T-helper 9 cell (primary cell): Measurements from ENCODE around the gene CCDC102B.
"Not testable (repeated sequence)": the region's sequence is repeated elsewhere in the genome, so short reads cannot be mapped to it uniquely, and the experiment has no call there.

Experiments used
- DNase-seq: peaks from one replicate; pipeline ENCODE4 v3.0.0-alpha.2; 2020

Gene CCDC102B

DNA sequence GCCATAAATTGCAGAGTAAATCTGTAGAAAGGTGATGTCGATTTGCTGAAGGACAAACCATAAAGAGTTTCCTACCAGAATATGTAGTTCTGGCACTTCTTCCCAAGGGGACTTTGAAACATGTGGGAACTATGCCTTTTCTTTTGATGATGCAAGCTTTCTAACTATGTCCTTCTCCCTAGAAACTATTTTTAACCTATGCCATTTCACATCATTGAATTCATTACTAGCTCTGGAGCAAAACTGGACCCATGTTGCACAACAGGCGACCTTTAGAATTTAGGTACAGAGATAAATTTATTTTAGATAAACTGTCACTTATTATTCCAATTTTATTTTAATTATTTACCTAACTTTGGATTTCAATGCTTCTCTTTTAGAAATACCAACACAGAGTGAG is 186.5 kb downstream of the CCDC102B start:
- DNase-seq, result no peak

DNA sequence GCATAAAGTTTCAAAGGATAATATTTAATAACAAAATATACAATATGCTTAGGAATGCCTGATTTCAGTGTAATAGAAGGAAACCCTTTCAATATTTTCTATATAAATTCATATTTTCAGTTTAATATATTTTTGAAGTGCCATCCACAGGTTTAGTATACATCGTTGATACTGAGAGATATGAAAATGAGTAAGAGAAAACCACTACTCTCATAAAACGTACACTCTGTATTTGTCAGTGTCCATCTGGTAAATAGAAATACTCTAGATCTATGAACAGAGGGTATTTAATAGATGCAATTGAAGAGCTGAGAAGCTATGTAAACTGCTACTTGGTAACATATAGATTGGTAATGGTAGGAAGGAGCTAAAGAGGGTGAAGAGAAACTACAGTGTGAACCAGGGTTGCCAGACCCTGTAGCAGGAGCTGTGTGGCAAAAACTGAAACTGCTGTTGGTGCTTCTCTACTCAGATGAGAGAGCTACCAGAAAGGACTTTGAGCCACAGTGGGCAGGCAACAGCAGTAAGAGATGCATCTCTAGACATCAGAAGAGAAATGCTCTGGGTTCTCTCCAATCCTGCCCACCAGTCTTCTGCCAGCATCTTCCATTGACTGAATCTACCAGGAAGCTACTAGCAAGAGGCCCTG is 187.4 kb downstream of the CCDC102B start:
- no peak for DNase-seq

DNA sequence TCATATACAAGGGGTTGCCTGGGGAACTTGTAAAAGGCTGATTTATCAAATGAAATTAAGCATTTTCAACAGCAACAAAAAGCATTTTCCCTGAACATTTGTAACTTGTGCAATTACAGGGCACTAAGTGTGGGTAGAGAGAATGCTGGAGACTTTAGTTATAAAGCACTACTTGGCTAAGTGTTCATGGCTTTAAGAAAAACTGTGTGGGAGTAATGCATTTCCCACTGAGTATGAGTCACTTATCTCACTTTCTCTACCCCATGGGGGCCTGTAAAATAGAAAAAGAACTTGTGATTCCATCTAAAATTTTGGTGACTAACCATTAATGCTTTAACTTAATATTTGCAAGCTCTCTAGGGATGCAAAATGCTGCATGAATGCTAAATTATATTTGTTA is 193.4 kb downstream of the CCDC102B start:
- DNase-seq, result no peak

DNA sequence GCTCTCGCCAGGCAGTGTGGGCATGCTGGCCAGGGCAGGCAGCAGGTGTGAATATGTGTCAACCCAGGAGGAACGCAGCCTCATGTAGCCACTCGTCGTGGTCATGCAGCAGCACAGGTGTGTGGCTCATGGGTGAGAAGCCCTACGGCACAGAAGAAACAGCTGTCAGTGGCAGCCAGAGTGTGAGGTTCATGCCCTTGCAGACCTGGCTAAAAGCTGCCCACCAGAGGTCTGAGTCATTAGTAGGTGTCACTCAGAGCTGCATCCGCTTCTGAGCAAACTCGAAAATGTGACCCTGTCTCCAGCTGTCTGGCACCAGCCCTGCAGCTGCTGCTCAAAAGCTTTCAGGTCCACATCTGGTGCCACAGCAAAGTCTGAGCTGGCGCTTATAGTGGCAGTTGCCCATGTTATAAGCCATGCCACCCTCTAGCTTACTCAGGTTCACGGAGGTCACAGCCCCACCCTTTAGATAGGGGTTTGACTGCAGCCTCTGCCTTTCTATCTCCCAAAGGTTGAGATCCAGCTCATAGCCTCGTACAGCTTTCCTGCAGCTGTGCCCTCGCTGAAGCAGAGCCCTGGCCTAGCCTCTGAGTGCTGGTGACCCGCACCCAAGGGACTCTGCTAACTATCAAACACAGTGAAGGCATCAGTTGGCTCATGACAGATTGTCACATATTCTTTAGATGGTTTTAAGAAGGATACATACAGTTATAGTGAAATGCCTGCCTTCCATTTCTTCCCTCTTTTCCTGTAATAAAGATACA is 195.0 kb downstream of the CCDC102B start:
- DNase-seq, result no peak

DNA sequence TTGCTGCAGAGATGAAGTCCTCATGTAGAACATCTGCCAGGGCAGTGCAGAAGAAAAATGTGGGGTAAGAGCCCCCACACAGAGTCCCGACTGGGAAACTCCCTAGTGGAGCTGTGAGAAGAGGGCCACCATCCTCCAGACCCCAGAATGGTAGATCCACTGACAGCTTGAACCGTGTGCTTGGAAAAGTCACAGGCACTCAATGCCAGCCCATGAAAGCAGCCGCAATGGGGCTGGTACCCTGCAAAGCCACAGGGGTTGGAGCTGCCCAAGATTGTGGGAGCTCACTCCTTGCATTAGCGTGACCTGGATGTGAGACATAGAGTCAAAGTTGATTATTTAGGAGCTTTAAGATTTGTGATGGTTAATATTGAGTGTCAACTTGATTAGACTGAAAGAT is 197.8 kb downstream of the CCDC102B start:
- DNase-seq, result no peak

DNA sequence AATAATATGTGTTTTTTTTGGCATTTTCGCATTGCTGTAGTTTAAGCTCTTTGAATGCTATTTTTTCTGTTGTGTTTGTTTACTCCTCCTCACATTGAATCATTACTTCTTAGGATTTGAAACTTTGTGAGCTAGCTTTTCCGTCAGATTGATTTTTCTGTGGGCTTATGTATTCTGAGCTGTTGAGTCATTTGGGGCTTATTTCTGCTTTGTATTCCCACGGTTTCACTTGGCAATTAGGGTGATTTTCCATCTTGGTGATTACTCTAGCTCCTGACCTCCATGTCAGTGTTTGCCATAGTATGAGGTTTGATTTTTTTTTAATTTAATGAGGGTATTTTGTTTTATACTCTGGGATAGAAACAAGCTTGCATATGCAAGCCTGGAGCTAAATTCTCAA is 200.0 kb downstream of the CCDC102B start:
- no peak for DNase-seq

DNA sequence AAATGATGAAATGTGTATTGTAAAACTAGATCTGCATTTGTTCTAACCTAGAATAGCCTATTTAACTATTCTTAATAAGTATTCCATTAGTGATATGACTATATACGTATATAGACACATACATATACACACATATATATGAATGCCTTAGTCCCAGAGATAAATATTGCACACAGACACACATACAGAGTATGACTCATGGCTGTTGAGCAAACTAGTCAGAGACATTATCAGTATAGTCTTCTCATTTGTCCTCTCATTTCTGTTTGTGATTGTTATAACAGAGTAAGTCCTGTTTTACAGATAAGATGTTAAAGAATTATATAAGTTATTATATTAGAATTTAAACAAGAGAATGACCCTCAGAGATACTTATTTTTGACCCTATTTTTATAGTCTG is 202.5 kb downstream of the CCDC102B start:
- no peak for DNase-seq

DNA sequence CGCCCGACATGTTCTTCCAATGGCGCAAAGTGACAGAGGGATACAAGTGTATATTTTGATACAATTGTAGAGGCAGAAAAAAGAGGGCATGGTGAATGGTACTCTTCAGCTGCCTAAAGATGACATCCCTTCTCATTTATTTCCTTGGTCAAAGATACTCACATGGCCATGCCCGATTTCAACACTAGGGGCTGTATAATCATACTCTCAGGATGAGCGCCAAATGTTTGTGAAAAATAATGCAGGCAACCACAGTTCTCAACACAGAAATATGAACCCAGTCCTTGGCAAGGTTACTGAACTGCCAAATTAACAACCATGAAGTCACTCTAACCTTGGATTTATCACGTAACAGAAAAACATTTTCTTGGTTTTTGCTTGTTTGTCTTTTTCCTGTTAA is 204.4 kb downstream of the CCDC102B start:
- no peak for DNase-seq

DNA sequence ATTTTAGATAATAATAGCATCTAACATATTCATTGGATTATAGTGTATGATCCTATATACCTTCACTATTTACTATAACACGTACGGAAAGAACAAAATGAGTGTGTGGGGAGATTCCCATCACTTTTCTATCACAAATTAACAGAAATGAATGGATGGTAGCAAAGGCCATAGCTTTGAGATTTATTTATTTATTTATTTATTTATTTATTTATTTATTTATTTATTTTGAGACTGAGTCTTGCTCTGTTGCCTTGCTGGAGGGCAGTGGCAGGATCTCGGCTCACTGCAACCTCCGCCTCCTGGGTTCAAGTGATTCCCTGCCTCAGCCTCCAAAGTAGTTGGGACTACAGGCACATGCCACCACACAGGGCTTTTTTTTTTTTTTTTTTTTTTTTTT is 208.3 kb downstream of the CCDC102B start:
- not testable (repeated sequence) for DNase-seq

DNA sequence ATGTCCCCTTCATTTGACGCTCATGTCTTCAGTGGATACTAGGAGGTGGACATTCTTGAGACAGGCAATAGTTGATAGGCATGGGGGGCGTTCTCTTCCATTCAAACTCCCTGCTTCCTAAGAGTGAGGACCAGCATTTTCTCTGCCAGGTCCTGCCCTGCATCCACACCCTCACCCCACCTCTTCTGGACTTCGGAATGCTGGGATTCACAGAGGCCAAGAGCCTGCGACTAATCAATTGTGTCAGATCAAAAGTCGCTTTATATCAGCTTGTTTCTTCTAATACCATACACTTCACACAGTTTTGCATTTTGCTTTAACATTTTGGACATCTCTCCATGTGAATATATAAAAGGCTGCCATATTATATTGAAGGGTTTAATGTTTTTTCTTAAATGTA is 210.7 kb downstream of the CCDC102B start:
- DNase-seq, result no peak

DNA sequence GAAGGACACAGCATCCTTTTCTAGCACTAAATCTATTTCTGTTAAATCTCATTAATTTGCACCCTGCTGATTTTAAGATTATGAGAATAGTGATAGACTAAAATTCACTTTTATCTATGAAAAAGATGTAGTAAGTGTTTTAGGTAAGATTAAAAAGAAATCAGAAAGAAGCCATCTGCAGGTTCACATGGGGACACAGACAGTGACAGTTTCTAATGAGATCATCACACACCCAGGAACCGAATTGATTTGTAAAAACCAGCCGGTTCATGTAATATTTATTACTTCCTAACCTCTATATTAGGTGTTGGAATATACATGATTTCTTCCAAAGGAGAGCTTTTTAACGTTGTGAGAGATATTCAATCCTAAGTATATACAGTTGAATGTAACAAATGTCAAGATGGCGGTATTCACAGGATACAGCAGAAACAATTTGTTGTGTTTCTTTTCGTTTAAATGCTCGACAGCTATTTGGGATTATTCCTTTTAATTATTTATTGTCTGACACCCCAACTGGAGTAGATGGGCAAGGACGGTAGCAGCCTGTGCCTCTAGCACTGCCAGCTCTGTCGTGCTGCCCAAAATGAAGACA is 223.4 kb downstream of the CCDC102B start:
- no peak for DNase-seq

DNA sequence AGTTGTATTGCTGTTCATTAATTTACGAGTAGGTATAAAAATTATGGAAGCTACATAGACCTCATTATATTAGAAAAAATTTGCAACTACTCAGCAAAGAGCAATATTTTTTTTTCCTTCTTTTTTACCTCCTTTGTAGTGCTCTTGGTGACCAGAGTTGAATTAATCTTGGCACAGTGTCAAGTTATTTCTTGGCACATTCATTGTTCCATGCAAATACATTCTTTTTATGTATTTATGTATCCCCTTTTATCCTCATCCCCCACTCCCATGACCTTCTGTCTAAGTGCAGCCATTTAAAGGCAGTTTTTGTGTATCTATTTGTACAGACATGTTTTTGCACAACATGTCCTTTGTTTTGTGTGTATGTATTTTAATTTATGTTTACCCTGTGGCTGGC is 224.5 kb downstream of the CCDC102B start:
- DNase-seq, result no peak

DNA sequence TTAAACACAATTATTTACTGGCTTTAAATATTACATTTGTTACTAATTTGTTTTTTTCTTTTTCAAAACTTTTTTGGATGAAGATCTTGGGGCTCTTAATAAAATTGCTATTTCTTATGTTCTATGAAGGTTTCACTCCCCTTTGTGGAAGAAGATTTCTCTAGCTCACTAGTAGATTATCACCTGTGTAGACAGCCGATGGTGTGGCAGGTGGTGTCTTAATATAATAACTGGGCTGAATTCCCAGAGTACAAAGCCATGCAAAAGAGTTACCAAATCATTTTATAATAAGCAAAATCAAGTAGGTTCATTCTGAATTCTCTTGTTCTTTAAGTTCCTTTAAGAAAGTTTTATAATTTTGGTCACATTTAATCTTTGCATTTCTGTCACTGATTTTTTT is 233.7 kb downstream of the CCDC102B start:
- no peak for DNase-seq

DNA sequence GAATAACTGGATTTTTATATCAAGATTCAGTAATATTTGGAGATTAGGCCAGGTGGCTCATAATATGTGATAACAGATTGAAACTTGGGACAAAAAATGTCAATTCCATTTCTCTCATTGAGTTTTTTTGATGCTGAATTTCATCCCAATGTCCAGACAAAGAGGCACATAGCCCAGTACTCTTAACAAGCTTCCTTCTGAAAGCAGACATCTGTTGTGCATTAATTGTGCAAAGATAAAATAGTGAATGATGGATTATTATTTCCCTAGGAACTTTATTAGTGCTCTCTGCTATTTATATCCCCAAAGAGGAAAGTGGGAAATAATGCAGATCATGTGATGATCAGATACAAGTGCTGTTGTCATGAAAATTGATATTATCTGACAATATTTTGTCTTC is 234.1 kb downstream of the CCDC102B start:
- DNase-seq, result no peak

DNA sequence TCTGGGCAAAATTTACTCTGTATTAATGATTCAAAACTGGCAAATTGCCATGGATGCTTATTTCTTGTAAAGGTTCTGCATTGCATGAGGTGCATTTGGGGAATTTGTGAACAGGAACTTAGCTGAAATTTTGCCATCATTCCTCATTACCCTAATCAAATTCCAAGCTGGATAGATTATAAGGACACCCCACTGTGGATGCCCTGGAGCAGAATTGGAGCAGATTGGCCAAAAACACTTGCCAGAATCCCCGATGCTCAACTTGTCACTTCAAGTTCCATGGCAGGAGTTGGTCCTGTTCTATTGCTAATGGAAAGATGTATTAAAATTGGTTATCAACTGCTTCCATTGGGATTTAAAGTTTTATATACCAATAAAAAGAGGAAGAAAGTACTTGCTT is 237.9 kb downstream of the CCDC102B start:
- no peak for DNase-seq

DNA sequence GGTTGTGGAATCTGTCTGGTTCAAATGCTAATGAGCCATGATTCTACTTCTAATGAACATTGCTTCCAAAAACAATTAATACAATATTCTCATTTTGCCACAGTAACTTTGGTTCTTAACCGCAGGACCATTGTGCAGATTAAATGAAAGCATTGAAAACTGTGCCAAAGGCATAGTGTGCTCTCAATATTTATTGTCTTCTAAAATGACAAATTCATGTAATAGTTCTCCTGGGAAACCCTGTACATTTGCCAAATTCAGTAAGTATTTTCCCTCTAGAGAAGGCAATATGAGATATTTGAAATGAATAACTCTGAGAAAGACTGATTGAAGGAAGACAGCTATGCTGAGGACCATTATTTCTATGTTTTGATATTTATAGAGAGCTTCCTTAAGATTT is 246.3 kb downstream of the CCDC102B start:
- DNase-seq, result no peak

DNA sequence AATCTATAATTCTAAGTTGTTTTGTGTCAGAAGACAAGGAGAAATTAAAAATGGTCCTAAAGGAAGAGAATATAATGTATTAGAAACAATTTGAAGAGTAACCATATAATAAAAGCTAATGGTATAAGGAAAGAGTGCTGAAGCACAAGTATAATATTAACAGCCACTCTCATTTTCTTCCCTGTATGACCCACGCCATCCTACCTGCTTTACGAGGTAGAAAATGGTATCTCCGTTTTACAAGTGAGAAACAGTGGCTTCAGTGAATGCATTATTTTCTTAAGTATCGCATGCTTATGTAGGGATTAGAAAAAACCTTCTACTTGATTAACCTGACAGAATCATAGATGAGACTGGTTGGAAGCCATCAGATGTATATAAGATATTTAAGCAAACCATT is 266.2 kb downstream of the CCDC102B start:
- no peak for DNase-seq

DNA sequence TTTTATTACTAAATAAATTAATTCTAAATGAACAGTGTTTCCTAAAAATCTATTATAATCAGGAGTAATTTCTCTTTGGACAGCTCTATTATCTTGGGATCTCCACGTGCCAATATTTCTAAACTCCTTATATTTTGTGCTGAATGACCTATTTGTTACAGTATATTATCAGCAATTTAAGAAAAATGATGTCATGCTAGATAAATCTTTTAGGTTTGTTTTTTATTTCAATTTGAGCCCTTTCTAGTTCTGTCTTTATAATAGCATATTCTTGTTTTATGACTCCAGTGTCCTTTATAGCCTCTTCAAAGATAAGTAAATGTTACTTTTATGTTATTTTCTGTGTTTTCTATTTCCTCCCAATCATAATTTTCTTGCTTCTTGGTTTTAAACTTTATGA is 269.2 kb downstream of the CCDC102B start:
- no peak for DNase-seq

DNA sequence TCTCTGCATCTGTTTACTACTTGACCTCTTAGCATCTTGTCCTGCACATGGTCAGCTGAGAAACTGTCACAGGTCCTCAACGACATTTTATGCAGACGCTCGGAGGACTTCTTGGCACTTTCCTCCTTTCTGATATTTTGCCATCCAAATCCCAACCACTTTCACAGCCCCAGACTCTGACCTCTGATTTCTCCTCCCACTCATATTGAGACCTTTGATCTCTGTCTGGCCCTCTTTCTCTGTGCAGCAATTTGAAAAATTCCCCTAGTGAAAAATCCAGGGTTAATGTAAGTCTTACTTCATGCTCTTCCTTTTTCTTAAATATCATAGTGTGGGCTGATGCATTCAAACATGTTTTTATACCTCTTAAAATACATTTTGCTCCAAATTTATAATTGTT is 273.8 kb downstream of the CCDC102B start:
- no peak for DNase-seq

DNA sequence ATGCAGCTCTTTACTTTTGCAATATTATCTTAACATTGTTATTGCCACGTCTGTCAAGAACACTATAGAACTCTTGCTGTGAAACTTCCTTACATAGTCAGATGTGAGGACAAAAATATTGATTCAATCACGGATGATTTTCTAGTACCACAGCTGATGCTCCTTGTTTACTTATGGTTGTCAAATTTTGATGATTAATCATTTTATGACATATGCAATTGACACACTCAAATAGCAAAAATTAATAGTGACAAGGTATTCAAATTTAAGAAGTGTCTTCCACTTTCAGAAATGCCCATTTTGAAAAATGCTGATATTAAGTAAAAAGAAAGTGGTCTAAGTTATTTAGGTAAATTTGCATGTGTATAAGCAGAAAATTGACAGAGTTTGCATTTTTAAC is 284.0 kb downstream of the CCDC102B start:
- no peak for DNase-seq

DNA sequence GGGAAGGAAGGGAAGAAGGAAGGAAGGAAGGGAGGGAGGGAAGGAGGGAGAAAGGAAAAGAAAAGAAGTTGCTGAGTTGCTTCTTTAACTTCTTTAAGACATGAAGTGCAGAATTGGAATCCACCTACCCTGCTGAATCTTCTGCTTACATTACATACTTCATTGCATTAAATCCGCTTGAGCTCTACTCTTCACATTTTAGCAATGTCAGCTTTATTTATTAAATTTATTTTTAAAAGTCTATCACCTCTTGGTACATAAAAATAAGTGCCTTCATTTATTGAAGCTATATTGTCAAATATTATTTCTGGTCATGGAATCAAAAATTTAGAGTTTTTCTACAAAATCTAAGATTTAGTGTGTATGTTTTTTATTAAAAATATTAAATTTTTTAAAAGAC is 284.6 kb downstream of the CCDC102B start:
- no peak for DNase-seq

DNA sequence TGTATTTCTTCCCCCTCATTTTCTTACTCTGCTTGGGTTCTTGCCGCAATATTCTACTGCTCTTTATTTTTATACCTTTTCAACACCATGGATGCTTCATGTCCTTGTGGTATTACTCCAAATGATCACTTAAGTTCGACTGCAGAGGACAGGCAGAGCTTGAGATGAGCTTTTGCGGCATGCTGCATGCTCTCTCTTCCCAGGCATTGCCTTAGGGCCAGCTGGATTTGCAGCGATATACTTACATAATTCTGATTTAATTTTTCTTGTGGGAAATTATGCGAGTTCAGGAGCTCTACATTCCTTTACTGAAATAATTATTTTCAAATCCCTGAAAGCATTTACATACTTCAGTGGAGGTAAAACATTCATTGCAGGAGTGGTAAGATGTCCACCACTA is 288.1 kb downstream of the CCDC102B start:
- no peak for DNase-seq

DNA sequence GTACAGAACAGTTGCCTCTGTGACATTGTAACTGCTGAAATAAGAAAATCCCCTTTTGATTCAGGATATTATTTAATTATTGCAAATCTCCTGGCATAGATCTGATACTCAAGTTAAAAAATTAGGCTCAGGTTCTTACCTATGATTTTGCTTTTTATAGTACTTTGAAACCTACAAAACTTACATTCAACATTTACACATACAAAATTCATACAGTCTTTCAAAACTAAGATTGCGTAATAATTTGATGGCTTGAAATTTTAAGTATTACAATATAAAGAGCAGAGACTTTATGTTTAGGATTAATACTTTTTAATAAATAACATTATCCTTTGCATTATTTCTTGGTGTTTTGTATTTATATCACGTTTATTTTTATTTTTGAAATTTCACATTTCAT is 291.1 kb downstream of the CCDC102B start:
- no peak for DNase-seq

DNA sequence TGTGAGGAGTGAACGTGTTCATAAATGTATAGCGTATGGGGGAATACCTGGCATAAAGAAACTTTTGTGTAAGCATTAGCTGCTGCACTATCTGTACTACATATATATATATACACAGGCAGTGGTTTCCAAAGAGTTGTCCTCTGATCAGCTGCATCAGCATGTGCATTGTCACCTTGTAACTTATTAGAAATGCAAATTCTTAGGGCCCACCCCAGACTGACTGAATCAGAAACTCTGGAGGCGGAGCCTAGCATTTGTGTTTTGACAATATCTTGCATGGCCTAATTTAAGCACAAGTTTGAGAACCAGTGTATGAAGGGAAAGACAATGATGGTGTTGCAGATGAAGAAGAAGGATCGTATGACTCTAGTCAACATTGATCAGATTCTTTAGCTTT is 299.5 kb downstream of the CCDC102B start:
- DNase-seq, result no peak

DNA sequence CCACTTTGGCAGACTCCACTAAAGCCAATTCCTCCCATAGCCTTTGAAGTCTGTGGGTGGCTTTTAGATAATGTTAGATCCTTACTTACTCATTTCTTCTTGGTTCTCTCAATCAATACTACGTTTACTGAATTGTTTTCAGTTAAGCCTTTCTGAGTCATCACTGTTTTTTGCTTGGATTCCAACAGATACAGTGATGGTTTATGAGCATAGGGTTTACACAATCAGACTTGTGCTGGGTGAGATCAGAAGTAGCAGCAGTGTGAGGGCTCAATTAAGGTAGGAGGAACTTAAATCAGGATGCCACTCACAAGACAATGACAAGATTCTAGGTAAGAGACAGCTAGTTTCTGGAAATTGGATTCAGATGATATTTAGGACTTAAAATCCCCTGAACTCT is 305.1 kb downstream of the CCDC102B start:
- no peak for DNase-seq
